HG03520 (cell line): ENCODE results near the gene CSNK2B.
"Not testable (repeated sequence)": the region's sequence is repeated elsewhere in the genome, so short reads cannot be mapped to it uniquely, and the experiment has no call there.

Experiments
- ATAC-seq: cut with Tn5 transposase; IDR thresholded peaks from one replicate; pipeline ENCODE4 v1.9.1; 2021; ENCODE audit warnings: mild to moderate bottlenecking, moderate library complexity; ENCODE audit not compliant: unreplicated experiment

Gene CSNK2B

DNA sequence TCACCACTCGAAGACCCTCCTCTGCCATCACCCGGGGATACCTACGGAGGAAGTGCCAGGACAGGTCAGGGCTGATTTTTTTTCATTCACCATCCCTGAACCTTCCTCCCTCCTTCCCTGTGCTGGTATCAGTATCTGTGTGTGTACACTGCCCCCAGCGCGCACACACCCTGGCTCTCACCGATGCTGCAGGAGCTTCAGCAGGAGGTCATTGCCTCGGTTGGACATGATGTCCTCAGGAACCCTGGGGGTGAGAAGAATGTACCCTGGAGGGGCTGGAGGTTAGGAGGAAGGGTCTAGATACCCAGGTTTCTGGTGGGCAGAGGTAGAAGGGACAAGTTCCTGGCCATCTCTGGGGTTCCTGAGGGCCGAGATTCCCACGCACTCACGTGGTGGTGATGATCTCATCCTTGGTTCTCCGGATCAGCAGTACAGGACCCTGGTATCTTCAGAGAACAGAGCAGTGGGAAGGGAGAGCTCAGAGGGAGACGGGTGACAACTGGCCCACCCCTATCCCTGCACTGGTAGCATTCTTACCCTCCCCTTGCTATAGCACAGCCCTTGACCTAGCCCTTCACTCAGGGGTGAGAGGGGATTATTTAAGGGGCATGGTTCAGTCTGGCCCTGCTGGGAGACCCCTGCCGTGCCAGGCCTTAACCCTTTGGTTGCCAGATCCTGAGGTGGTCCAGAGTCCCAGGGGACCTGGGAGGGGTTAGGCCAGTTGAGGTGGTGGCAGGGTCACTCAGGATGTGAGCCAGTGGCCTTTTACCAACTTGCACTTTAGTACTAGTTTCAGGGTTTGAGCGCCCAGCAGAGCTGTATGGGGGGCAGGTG lies 22.2 kb downstream of the CSNK2B start:
- no peak for ATAC-seq

DNA sequence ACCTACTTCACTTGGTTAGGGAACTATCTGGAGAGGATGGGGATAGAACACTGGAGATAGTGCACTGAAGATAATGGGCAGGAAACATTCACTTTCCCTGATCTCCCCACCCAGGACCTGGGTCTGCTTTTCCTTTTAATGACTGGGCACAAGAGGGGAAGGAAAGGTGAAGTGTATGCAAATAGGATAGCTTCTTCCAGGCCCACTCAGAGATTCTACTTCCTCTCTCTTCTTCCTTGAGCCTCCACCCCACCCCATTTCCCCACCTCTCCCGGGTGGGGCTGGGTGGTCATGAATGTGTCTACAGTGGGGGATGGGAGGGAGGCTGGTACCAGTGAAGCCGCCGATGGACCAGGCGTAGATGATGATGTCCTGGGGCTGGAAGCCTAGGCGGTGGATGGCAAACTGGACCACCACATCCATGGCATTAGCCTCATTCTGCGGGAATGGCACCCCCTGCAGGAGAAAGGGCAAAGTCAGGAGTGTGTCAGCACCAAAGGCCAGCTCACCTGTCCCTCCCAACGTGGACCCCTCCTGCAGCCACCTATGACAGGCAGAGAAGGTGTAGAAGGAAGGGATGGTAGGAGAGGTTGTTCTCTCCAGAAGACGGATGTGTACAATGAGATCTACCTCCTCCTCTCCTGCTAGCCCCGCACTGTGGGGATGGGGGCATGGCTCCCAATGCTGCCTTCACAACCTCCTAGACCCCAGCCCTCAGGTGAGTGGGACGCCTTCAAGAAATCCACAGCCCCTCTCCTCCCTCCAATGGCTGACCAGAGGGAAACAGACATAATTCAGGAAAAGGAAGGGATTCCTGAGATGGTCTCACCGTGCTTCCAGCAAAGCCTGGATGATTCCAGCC lies 23.6 kb downstream of the CSNK2B start:
- no peak for ATAC-seq

DNA sequence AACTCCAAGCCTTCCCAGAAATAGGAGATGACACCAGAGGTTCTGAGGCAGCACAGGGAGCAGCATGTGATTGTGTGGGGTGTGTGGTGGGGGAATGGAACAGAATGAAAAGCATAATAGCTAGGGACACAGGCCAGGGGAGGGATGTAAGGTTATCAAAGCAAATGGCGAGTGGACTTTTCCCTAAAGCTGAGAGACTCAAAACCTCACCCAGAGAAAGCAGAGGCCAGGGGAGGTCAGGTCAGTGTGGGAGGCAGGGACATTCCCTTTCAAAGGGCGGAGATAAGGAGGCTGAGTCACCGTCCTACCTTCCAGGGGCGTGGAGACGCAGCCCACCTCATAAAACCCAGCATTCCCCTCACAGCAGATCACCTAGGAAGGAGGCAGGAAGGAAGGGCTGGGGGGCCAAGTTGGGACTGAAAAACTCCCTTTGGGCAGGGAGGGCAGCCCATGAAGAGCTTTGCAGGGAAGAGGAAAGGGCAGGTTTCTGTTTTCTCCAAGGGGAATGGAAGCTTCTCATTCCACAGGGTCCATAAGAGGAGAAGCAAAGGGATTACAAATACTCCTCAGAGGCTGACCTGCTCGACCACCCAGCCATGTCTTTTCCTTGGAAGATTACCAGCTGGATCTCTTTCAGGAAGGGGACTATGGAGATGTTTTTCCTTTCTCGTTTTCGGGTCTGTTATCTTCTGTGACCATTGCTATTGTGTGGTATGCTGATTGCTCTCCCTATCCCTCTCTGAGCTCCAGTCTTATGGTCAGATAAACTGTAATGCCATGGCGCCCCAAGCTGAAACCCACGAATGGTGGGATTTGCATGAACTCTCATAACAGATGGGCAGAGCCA lies 24.6 kb downstream of the CSNK2B start:
- ATAC-seq = no peak

DNA sequence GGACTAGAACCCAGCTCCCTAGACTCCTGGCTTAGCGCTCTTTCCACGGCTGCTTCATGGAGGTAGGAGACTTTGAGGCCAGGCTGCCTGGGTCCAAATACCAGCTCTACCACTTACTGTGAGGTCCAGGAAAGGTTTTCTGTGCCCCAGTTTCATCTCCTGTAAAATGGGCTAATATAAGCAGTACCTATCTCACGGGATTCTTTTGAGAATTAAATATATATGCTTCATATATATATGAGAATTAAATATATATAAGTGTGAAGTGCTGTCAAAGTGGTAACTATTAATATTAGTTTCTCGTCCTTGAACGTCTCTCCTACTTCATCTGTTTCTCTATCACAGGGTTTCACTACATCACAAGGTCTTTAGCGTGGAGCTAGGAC lies 25.2 kb downstream of the CSNK2B start:
- ATAC-seq = no peak

DNA sequence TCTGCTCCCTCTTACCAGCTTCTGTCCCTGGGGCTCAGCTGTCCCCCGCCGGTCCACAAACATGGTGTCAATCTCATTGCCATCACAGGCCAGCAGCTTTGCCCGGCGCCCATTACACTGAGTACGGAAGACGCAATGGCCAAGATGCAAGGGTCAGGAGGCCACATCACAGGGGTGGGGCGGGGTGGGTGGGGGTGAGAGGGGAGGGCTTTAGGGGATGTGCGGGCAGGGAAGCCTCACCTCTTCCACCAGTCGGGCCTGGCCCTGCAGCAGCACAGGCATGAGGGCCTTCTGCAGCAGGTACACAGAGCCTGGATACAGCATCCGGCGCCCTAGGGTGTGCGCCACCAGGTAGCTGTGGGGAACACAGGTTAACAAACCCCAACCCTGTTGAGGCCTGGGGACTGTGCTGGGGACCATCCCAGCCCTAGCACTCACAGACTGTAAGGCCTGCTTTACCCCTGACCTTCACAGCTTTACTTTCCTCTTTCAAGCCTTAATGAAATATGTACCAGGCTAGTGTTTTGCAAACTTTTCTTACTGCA lies 25.8 kb downstream of the CSNK2B start:
- no peak for ATAC-seq

DNA sequence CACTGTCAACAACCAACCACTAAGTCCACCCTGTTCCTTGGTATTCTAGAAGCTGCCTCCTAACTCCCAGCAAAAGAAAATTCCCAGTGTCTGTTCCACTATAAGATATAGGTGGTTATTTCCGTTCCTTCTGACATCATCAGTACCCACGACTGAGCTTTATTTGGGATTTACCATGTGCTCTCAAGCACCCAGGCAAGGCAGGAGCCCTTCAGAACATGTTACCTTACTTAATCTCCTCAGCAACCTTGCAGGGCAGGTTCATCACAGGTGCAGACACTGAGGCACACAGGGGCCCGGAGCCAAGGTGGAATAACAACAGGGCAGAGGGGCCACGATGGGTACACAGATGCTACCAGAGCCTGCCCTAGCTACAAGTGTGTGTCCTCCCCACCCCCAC lies 26.5 kb downstream of the CSNK2B start:
- no peak for ATAC-seq

DNA sequence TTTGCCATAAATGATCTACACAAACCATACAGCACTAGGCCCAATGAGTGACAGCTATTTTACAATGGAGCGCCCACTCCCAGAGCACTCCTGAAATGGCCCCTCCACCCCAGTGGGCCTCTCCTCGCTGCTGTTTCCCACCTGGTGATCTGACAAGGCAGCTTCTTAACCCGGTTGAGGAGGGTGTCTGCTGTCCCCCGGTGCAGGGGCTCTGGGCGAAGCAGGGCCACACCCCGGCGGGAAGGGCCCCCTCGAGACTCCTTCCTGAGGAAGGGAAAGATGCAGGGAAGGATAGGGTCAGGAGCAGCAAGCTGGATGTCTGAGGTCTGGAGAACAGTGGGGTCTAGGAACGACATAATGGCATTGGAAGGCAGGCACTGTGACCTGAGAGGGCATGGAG lies 27.0 kb downstream of the CSNK2B start:
- ATAC-seq = no peak

DNA sequence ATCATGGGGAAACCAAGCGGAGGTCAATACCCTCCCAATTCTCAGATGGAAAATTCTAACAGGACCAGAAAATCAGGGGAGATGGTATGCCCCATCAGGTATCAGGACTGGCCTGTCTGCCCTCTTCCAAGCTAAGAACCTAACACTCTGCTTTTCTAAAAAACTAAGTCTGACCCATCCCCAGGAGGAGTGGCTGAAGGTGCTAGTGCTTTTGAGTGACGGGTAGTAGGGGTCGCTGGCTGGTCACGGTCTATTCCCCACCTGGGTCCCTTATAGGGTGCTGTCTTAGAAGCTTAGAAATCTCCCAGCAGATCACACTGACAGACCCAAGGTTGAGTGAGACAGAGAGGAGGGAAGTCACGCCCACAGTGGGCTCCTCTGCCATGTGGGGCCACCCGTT lies 27.7 kb downstream of the CSNK2B start:
- no peak for ATAC-seq

DNA sequence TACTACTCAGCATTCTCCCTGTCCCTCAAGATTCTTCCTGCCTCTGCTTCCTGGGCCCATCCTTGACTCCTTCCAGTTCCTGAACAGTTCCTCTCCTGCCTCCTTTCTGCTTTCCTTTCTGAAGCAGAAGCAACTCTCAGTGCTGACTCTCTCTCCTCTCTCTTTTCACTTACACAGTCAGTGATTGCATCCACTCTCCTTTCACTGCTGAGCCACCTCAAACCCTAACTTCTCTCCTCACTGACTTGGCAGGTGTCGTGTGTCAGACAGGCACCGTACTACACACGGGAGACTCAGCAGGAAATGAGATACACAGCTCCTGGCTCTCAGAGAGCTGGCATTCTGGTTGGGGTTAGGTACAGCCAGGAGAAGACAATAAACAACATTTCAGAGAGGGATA lies 31.7 kb downstream of the CSNK2B start:
- no peak for ATAC-seq

DNA sequence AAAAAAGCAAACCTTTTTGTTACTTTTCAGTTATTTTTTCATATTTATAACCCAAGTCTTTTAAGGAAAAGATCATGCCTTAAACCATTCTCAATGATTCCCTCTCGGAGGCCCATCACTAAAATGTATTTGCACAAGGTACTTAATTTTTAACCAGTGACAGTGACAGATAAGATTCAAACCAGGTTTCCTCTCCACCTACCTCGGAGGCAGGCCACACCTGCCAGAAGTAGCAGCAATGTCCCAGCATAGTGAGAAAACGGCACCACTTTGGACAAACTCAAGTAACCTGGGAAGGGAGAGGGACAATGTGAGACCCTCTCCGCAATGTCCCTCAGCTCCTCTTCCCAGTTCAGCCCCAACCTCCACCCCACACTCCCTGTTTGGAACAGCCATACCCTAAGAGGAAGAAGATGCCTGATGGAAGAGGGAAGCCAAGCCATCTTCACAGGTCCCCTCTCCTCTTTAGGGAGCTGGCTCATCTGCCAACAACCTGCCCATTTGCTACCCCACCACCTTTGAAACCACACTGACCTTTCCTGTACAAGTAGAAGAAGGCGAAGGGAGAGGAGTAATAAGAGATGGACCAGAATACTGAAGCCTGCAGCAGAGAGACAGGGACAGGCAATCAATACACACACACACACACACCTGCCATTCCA lies 35.0 kb downstream of the CSNK2B start:
- no peak for ATAC-seq

DNA sequence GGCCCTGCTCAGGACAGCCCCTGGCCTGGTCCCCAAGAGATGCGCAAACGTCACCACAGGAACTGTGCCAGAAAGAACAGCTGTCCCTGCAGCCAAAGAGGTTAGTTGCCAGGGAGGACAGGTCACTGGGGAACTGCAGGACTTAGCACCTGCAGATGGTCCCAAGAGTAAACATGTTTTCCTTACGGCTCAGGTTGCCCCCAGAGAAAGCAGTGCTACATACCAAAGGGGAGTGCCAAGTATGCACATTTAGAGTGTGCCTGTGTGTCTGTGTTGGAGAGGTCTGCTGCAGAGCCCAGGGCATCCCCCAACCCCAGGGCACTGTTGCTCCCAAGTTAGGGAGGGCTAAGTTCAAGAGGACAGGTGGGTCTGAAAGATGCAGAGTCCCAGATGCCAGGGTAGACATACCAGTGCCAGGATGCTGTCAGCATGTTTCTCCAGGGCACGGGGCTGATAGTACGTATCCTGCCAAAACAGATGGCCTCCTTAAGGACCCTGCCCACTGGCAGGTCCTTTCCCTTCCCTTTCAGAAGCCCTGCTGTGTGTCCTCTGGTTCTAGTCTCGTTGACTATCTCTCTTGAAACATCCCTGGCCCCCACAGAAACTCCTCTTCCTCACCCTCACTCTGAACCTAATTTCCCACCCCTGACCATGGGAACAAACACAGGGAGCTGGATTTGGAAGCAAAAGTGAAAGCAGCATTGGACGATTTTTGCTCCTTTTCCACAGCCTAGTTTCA lies 36.0 kb downstream of the CSNK2B start:
- no peak for ATAC-seq

DNA sequence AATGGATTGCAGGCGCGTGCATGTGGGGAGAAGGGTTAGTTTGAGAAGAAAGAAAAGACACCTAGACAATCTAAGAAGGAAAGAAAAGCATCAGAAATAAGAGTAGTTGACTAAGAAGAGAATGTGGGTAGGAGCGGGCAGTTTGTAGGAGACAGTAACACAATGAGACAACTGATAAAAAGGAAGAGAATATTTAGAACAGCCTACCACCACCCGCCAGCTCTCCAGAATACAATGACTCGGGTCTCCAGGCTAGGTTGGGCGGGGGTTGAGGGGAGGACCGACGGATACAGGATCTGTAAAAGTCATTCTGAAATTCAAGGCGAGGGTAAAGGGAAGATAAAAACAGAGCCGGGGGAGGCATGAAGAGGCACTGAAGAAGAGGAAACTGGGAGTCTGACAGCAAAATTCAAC lies 36.5 kb downstream of the CSNK2B start:
- no peak for ATAC-seq

DNA sequence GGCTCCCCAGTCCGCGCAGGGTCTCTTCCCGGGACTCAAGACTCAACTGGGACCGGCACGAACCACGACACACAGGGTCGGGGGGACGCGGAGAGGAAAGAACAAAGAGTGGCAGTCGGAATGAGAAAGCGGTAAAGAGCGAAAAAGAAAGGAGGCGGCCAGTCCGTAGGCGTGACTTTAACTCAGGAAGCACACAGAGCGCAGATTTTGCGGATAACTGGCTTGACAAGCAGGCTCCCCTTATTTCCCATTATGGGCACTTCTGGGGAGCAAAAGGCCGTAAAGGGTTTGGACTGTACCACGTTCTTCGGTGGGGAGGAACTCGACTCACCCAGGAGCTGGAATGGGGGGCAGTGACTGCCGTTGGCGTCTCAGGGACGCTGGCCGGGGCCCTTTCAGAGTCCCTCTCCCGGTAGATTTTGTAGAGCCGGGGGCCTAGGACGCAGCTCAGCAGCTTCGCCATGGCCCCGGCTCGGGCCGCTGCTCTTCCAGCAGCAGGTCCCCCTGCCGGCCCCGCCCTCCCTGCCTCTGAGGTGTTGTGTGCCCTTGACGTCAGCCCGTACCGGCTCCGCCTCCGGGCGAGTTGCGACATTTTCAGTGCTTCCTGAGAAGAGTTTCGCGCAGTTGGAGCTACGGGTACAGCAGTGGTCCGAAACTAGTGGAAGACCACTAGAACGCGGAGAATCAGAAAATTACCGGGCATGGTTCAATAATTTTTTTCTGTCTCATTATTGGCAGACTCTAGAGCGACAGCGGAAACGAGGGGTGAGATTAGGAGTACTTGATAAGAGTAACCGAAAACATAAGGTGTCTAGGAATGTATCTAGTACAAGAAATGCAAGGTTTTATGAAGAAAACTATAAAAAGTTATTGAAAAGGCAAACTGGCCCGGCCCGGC lies 37.2 kb downstream of the CSNK2B start, which contains the start of gene ABHD16A:
Gene ABHD16A (minus strand): TSS at position 506 of the 898 bp plus-strand sequence. CDS start 43 bp downstream, at position 463.
- ATAC-seq = peak; percentile 79

DNA sequence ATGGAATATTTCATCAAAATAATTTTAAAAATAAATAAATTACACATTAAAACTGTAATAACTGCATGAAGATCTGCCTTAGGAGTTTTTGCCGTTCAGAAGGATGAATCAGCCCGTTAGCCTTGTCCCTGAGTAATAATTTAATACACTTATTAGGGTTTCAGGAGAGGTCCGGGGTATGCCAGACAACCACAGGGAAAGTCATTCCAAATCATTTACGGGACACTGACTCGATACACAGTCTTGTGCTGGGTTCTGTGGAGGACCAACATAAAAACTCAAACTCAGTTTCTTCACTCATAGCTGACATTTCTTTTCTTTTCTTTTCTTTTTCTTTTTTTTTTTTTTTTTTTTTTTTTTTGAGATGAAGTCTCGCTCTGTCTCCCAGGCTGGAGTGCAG lies 40.1 kb downstream of the CSNK2B start:
- no peak for ATAC-seq

DNA sequence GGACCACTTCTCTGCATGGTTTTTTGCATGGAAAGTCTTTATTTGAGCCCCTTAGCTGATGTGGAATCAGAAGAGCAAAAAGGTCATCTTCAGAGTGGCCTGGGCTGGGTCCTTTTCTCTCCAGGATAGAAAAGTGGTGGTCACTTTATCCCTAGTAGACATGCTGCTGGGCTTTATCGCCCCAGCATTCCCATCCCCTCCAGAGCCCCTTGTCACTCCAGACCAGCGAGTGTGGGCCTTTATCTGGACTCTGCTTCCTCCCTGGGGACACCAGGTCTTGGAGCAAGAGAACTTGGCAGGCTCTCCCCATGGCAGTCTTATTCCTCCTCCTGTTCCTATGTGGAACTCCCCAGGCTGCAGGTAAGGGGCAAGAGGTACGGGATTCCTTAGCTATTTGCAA lies 40.7 kb downstream of the CSNK2B start, which contains the start of gene LY6G6F:
Gene LY6G6F (plus strand): TSS at position 268 of the 400 bp plus-strand sequence. CDS start 41 bp downstream, at position 309.
- ATAC-seq = no peak

DNA sequence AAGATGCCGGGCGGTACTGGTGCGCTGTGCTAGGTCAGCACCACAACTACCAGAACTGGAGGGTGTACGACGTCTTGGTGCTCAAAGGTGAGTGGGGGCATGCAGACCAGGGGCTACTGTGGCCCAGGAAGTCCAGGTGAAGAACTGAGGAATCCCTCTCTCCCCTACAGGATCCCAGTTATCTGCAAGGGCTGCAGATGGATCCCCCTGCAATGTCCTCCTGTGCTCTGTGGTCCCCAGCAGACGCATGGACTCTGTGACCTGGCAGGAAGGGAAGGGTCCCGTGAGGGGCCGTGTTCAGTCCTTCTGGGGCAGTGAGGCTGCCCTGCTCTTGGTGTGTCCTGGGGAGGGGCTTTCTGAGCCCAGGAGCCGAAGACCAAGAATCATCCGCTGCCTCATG lies 41.8 kb downstream of the CSNK2B start:
- no peak for ATAC-seq

DNA sequence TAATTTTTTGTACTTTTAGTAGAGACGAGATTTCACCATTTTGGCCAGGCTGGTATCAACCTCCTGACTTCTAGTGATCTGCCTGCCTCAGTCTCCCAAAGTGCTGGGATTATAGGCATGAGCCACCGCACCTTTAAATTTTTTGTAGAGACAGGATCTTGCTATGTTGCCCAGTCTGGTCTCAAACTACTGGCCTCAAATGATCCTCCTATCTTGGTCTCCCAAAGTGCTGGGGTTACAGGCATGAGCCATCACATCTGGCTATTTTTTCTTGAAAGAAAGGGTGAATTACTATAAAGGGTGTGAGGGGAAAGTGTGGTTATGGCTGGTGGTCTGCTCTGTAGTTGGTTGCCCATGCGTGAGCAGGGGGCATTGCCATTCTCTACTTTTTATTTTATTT lies 42.3 kb downstream of the CSNK2B start:
- ATAC-seq = no peak

DNA sequence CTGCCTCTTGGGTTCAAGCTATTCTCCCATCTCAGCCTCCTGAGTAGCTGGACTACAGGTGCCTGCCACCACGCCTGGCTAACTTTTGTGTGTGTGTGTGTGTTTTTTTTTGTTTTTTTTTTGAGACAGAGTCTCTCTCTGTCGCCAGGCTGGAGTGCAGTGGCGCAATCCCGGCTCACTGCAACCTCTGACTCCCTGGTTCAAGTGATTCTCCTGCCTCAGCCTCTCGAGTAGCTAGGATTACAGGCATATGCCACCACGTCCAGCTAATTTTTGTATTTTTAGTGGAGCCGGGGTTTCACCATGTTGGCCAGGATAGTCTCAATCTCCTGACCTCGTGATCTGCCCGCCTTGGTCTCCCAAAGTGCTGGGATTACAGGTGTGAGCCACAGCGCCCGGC lies 43.3 kb downstream of the CSNK2B start:
- not testable (repeated sequence) for ATAC-seq
